ENCODE results near the gene PAPPA2.

PAPPA2 gene

DNA sequence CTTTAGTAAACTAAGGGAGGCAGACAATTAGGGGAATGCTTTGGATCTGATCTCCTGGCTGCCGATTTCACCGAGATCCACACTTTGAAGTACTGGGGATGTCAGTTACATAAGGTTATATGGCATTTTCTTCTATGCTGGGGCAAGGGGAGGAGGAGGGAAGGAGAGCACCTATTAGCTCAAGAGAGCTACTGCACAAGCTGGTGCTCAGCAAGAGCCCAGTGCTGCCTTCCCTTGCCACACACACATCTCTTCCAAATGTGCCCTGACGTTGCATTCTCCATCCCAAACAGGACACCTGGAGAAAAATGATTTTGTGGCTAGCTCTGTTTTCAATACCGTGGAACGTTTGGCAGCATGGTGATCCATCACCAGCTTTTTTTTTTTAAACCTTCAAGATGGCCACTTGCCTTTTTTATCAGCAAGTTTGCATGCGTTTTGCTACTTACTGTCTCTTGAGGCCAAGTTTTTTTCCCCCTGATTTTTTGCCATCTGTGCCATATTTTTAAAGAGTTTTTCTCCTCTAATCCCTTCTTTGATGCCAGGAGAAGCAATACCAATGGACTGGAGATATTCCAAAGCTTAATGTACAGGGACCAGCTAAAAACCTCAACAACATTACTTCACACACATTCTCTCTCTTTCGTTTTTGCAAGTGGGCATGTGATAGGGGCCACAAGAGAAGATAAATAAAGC, 66.6 kb downstream of the PAPPA2 start:
- no peak for DNase-seq (ENCODE audit: insufficient read length, low spot score)
- FAIRE-seq = no peak
- TF ChIP-seq POLR2A (IDR thresholded peaks at IDR 0.05; ENCODE audit: low read depth, low read length) = no peak

DNA sequence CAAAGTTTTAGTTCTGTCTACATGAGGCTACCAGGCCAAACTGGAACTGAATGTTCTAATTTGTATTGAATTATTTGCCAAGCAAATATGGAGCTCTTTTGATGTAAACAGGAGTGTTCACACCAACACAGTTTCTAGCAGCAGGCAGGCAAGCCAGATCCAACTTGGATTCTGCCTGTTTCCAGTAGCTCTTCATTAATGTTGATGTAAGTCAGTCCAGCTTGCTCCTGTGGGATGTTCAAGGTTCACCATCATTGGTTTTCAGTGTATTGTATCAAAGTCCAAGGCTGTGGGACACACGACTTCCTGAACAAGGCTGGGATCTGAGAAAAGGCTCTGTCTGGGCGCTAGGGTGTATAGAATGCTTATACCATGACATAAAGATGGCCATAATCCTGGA, 68.1 kb downstream of the PAPPA2 start:
- DNase-seq (ENCODE audit: insufficient read length, low spot score) (no peak), FAIRE-seq (no peak)
- TF ChIP-seq POLR2A (IDR thresholded peaks at IDR 0.05; ENCODE audit: low read depth, low read length) = no peak

GRCh38 chr1:176531921-176532897, 69.2 kb downstream of the PAPPA2 start:
- DNase-seq (ENCODE audit: insufficient read length, low spot score) = no peak
- TF ChIP-seq POLR2A (IDR thresholded peaks at IDR 0.05; ENCODE audit: low read depth, low read length) = no peak
- FAIRE-seq = no peak

- TF ChIP-seq POLR2A (IDR thresholded peaks at IDR 0.05; ENCODE audit: low read depth, low read length) = no peak
- FAIRE-seq = no peak
- DNase-seq (ENCODE audit: insufficient read length, low spot score) = no peak
Measured at GRCh38 chr1:176533020-176533419, 70.0 kb downstream of the PAPPA2 start.

GRCh38 chr1:176536588-176536987, 73.6 kb downstream of the PAPPA2 start:
- DNase-seq (ENCODE audit: insufficient read length, low spot score) (no peak), FAIRE-seq (no peak)
- no peak for TF ChIP-seq POLR2A (IDR thresholded peaks at IDR 0.05; ENCODE audit: low read depth, low read length)

- no peak for FAIRE-seq
- DNase-seq (ENCODE audit: insufficient read length, low spot score) = no peak
- TF ChIP-seq POLR2A (IDR thresholded peaks at IDR 0.05; ENCODE audit: low read depth, low read length) = no peak
Measured at GRCh38 chr1:176539018-176539417, 76.0 kb downstream of the PAPPA2 start.

GRCh38 chr1:176540428-176540827, 77.5 kb downstream of the PAPPA2 start:
- DNase-seq (ENCODE audit: insufficient read length, low spot score) = no peak
- TF ChIP-seq POLR2A (IDR thresholded peaks at IDR 0.05; ENCODE audit: low read depth, low read length) = no peak
- FAIRE-seq = no peak

DNA sequence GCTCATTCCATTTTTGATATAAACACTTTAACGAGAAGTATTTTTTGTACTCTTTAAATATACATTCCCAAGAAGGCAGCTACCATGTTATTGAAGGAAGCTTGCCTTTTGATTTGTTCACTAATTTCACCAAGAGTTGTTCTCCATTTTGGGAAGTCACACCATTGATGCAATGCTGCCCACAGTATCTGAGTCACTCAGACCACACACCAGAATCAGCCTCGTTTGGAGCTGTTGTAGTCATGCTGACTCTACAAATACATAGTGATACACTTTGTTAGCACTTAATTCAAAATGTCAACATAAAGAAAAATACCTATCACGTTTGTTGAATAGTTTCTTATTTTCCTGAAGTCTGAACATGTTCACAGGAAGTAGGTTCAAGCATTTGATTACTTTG, 78.7 kb downstream of the PAPPA2 start:
- DNase-seq (ENCODE audit: insufficient read length, low spot score) (no peak), FAIRE-seq (no peak)
- no peak for TF ChIP-seq POLR2A (IDR thresholded peaks at IDR 0.05; ENCODE audit: low read depth, low read length)

GRCh38 chr1:176542352-176542751, 79.4 kb downstream of the PAPPA2 start:
- FAIRE-seq (no peak), DNase-seq (ENCODE audit: insufficient read length, low spot score) (no peak)
- TF ChIP-seq POLR2A (IDR thresholded peaks at IDR 0.05; ENCODE audit: low read depth, low read length) = no peak

DNA sequence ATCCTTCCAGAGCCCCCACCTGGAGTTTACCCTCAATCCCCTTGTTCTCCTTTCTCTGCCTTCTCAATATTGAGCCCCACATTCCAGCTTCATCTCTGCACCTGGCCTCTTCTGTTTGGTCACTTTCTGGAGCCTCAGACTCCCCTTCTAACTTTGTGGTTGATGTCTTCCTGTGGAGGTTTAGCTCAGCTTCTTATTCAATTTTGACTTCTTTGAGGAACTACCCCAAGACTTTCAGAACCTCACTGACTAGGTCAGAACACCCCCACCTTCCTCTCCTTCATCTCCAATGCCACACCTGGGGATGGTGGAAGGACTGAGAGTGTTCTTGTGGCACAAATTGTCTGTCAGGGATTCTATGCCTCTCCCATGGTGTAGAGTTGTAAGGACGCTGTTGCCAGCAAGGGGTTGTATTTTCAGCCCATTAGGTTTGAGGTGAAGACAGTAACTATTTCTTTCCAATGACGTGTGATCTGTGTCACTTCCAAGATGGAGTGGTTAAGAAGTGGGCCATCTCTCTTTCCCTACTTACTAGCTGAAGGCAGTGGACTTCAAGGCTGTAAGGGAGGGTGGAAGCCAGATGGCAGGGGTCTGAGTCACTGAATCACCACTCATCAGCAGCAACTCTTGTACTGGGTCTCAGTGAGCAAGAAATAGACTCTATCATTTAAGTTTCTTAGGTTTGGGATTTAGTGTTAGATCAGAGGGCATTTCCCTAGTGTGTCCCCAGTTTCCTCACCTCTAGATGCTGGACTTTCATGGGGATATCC, 80.6 kb downstream of the PAPPA2 start:
- FAIRE-seq (no peak), DNase-seq (ENCODE audit: insufficient read length, low spot score) (no peak)
- no peak for TF ChIP-seq POLR2A (IDR thresholded peaks at IDR 0.05; ENCODE audit: low read depth, low read length)

DNA sequence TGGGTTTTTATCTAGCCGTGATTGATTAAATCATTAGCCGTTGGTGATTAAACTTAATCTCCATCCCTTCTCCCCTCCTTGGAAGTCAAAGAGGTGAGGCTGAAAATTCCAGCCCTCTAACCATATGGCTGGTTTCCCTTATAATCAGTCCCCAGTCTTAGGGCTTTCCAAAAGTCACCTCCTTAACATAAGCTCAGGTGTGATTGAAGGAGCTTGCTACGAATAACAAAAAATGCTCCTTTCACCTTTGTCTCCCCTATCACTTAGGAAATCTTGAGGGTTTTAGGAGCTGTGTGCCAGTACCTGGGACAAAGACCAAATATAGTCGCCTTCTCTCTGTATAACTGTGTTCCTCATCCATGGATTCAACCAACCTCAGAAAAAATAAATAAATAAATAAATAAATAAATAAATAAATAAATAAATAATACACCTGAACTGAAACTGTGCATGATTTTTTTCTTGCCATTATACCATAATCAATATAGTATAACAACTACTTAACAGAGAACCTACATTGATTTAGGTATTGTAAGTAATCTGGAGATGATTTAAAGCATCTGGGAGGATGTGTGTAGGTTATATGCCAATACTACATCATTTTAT, 82.2 kb downstream of the PAPPA2 start:
- FAIRE-seq = no peak
- TF ChIP-seq POLR2A (IDR thresholded peaks at IDR 0.05; ENCODE audit: low read depth, low read length) = no peak
- no peak for DNase-seq (ENCODE audit: insufficient read length, low spot score)

DNA sequence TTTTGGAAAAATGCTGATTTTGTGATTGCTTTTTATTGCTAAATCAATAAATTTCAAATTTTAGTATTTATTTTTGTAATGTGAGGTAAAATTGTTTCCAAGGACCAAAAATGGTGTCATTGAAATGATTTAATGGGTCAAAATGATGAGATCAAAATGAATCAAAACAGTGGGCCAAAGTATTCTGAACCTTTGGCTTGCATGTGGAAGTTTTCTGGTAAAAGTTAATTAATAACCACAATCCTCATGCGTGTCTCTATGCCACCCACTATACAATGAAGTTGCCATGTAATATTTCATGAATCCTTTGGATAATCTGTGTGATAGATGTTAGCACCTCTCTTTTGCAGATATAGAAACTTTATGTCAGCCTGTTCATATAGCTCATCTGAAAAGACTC, 83.8 kb downstream of the PAPPA2 start:
- no peak for TF ChIP-seq POLR2A (IDR thresholded peaks at IDR 0.05; ENCODE audit: low read depth, low read length)
- FAIRE-seq = no peak
- no peak for DNase-seq (ENCODE audit: insufficient read length, low spot score)

DNA sequence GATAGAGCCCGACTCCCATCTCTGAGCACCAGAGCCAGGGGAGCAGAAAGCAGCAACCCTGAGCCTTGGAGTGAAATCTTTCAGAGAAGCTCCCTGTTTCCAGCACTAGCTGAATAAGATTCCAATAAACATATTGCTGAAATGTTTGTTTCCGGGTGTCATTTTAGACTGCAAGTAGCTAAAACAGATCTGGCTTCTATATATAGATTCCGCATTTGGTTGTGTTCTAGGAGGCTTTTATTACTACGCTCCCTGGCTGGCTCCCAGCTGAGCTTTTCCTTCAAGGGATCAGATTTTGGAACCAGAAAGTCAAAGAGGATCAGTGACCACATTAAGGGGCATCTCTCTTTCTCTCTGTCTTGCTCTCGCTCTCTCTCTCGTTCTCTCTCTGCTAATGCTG, 88.2 kb downstream of the PAPPA2 start:
- FAIRE-seq = no peak
- no peak for TF ChIP-seq POLR2A (IDR thresholded peaks at IDR 0.05; ENCODE audit: low read depth, low read length)
- no peak for DNase-seq (ENCODE audit: insufficient read length, low spot score)

All from H54 (cell line).